ENCODE measurements around the gene SLC39A1. TPM values are rescaled to one million over a fixed set of nuclear protein-coding genes. Genes with fewer than 3 reads are reported as not detected.

The SLC39A1 gene
- total and polyA plus RNA-seq, 11 donors = 31.6 to 163 (median 48.4) TPM

DNA sequence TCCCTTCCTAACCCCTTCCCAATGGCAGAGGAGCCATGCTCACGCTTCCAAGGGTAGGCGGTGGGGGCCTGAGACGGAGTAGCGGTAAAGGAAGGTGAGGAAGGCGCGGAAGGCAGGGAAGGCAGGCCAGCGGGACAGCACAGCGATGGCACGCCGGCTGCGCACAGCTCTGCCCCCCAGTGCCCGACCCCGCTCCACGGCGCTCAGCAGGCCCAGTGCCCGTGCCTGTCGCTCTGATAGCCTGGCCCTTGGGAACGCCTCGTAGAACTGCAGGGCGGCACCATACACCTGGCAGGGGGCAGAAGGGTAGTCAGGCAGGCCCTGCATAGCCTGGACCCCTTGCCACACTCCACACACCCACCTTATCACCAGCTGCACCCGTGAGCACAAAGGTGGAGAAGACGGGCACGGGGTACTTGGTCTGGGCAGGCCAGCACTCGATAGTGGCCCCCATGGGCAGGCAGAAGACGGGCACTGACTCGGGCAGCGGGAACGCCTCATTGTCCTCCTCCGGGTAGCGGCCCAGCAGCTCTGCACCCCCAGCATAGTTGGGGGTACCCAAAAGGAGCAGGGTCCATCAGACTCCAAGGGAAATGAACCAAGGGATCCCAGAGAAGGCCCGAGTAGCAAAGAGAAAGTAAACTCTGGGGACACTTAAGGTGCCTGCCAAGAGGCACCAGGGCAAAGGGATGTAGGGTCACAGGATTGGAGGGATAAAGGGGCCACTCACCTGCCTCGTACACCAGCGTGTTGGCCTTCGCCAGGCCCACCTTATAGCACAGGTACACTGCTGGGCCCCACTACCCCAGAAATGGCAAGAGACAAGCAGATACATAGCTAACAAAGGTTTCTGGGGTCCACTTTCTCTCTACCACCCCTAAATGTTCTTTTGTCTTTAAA is 21.3 kb downstream of the SLC39A1 start:
- intact Hi-C loops (cut with DNase I) = loop anchor here in 4 of 10 donors (2.0 to 10.0 kb wide), 2 partner anchors 15 to 147 kb away; no protein-coding TSS in a partner anchor
- 92 to 95% (median 94%) methylated on average over 31 to 34 of the region's 34 CpGs for WGBS, 4 donors
- TF ChIP-seq, protein P1, sequence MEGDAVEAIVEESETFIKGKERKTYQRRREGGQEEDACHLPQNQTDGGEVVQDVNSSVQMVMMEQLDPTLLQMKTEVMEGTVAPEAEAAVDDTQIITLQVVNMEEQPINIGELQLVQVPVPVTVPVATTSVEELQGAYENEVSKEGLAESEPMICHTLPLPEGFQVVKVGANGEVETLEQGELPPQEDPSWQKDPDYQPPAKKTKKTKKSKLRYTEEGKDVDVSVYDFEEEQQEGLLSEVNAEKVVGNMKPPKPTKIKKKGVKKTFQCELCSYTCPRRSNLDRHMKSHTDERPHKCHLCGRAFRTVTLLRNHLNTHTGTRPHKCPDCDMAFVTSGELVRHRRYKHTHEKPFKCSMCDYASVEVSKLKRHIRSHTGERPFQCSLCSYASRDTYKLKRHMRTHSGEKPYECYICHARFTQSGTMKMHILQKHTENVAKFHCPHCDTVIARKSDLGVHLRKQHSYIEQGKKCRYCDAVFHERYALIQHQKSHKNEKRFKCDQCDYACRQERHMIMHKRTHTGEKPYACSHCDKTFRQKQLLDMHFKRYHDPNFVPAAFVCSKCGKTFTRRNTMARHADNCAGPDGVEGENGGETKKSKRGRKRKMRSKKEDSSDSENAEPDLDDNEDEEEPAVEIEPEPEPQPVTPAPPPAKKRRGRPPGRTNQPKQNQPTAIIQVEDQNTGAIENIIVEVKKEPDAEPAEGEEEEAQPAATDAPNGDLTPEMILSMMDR (IDR thresholded peaks at IDR 0.05) = no peak
- TF ChIP-seq POLR2A (IDR thresholded peaks at IDR 0.05) = no peak

GRCh38 chr1:153940756-153941155 is 22.6 kb downstream of the SLC39A1 start:
- no peak overlapping the region for H3K4me3 ChIP-seq
- ATAC-seq (no peak), DNase-seq (no peak)
- no peak overlapping the region for H3K27ac ChIP-seq
- no peaks in the 10 kb centered on the region for H3K9me3 ChIP-seq
- H3K36me3 ChIP-seq = peaks cover 0 to 82% (median 69%) of the 10 kb centered on the region in 9 donors
- intact Hi-C loops (cut with DNase I) = loop anchor here in 4 of 10 donors (10.0 kb wide), 1 partner anchor 146 kb away; no protein-coding TSS in a partner anchor
- peaks cover 0 to 35% (median 22%) of the 10 kb centered on the region in 12 donors for H3K4me1 ChIP-seq
- WGBS, 4 donors = 86 to 92% (median 91%) methylated on average over 8 of the region's 8 CpGs
- TF ChIP-seq POLR2A (IDR thresholded peaks at IDR 0.05) = no peak
- TF ChIP-seq, protein P1 (IDR thresholded peaks at IDR 0.05) = no peak
- no peaks in the 10 kb centered on the region for H3K27me3 ChIP-seq

More for the DNA sequence above, 21.3 kb downstream of the SLC39A1 start:
- H3K27me3 ChIP-seq = no peaks in the 10 kb centered on the region
- H3K4me1 ChIP-seq = peaks cover 0 to 41% (median 28%) of the 10 kb centered on the region in 12 donors
- H3K9me3 ChIP-seq = no peaks in the 10 kb centered on the region
- DNase-seq (no peak), ATAC-seq (no peak)
- peak overlapping the region in 3 of 12 donors; percentile 48 to 100 (median 99) for H3K27ac ChIP-seq
- H3K4me3 ChIP-seq = no peak overlapping the region
- peaks cover 0 to 69% (median 56%) of the 10 kb centered on the region in 9 donors for H3K36me3 ChIP-seq

DNA sequence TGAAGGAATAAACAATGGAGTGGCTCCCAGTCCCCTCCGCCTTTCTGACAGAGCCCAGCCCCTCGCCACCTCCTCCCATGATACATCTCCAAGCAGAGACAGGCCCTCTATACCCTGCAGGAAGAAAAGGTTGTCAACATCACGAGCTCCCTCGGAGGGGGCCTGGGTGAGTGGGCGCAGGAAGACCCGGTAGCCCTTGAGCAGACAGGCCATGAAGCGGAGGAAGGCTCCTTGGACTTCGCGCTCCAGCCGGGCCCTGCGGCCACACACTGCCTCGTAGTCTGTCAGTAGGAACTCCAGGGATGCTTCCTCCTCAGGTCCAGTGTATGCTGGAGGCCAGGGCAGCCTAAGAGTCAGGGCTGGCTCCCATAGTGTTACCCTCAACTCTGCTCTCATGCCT is 23.9 kb downstream of the SLC39A1 start:
- H3K4me3 ChIP-seq = no peak overlapping the region
- no peak for ATAC-seq
- no peaks in the 10 kb centered on the region for H3K9me3 ChIP-seq
- no peaks in the 10 kb centered on the region for H3K27me3 ChIP-seq
- peaks cover 0 to 23% (median 15%) of the 10 kb centered on the region in 12 donors for H3K4me1 ChIP-seq
- 90 to 96% (median 93%) methylated on average over 12 of the region's 12 CpGs for WGBS, 4 donors
- no peak for TF ChIP-seq POLR2A (IDR thresholded peaks at IDR 0.05)
- TF ChIP-seq, protein P1 (IDR thresholded peaks at IDR 0.05) = no peak
- no peak overlapping the region for H3K27ac ChIP-seq
- DNase-seq = no peak
- intact Hi-C loops (cut with DNase I) = no loop called here
- H3K36me3 ChIP-seq = peaks cover 0 to 95% (median 82%) of the 10 kb centered on the region in 9 donors

- 89 to 96% (median 93%) methylated on average over 3 of the region's 3 CpGs for WGBS, 4 donors
- peaks cover 0 to 98% (median 86%) of the 10 kb centered on the region in 9 donors for H3K36me3 ChIP-seq
- intact Hi-C loops (cut with DNase I) = no loop called here
Observed at GRCh38 chr1:153938996-153939395, 24.3 kb downstream of the SLC39A1 start.

More at GRCh38 chr1:153938996-153939395, 24.3 kb downstream of the SLC39A1 start:
- ATAC-seq = no peak
- Histone ChIP-seq H3K27me3 (no peaks in the 10 kb centered on the region), H3K4me3 (no peak overlapping the region), H3K4me1 (peaks cover 0 to 18% (median 12%) of the 10 kb centered on the region in 12 donors), H3K9me3 (no peaks in the 10 kb centered on the region), H3K27ac (no peak overlapping the region)
- no peak for DNase-seq
- no peak for TF ChIP-seq POLR2A (IDR thresholded peaks at IDR 0.05)
